ENCODE measurements around the gene SPIN2A. TPM values are rescaled to one million over a fixed set of nuclear protein-coding genes. Genes with fewer than 3 reads are reported as not detected.
"Not testable (repeated sequence)": the region's sequence is repeated elsewhere in the genome, so short reads cannot be mapped to it uniquely, and the experiment has no call there.

The SPIN2A gene
- polyA plus RNA-seq, 6 donors from 2014 or later: 0.15 TPM; not detected in 5

DNA sequence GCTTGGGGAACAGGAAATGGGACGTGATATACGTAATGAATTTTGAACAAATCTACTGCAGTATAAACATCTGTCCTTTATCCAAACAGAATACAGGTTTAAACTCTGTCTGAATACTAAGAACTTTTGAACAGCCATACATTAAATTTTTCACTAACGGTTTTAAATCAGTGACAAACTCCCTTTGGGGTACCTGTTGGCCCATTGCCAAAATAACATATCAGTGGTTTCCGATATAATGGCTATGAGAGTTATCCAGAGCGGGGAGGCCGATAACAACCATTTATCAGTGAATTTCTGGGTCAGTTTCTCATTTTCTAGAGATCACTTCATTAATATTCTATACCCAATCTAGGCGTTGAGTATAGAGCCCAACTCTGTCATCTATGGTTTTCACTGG, 5.2 kb downstream of the SPIN2A start:
- ATAC-seq (ENCODE audit: low read depth in 2 of 2) (no peak), DNase-seq (no peak)
- Mint-ChIP-seq H3K36me3 (no peaks in the 10 kb centered on the region), H3K4me1 (no peaks in the 10 kb centered on the region), H3K9me3 (peaks cover 0 to 4% (median 0%) of the 10 kb centered on the region in 7 donors), H3K27me3 (no peaks in the 10 kb centered on the region), H3K4me3 (no peak overlapping the region), H3K27ac (no peak overlapping the region)

DNA sequence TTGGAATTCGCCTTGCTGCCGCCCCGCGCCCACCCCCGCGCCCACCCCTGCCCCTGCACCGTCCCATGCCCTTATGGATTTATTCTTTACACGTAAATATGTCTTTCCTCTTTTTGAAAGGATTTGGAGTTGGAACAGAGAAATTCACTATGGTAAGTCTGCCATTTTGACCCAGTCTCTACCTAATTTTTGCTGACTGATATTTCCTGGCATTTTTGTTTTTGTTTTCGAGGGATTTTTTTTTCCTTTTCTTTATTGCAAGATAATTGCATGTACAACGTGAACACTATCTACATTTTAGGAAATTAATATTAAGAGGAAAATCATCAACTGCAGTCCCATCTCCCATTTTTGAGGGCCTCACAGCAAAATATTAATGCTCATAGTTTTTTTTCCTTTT, 15.4 kb downstream of the SPIN2A start:
- Mint-ChIP-seq H3K4me1 (peaks cover 0 to 23% (median 20%) of the 10 kb centered on the region in 3 donors), H3K4me3 (peak overlapping the region; percentile 91 to 98 (median 94)), H3K36me3 (no peaks in the 10 kb centered on the region), H3K9me3 (peaks cover 0 to 8% (median 0%) of the 10 kb centered on the region in 7 donors), H3K27ac (peak overlapping the region in 4 of 6 donors; percentile 88 to 94 (median 92)), H3K27me3 (no peaks in the 10 kb centered on the region)
- DNase-seq (no peak), ATAC-seq (ENCODE audit: low read depth in 2 of 2) (peak in 1 of 2 donors; percentile 3)

GRCh38 chrX:57121162-57121755, 15.9 kb downstream of the SPIN2A start, which contains the start of gene SPIN2B:
TSS of gene SPIN2B (minus strand) at chrX:57121548.
- Mint-ChIP-seq H3K4me3 (peak within 1 kb of the TSS; percentile 91 to 98 (median 94)), H3K9me3 (peaks cover 0 to 8% (median 0%) of the 10 kb centered on the region in 7 donors), H3K4me1 (peaks cover 0 to 23% (median 20%) of the 10 kb centered on the region in 3 donors), H3K27ac (peak within 1 kb of the TSS; percentile 88 to 97 (median 92)), H3K36me3 (no peaks in the 10 kb centered on the region), H3K27me3 (no peaks in the 10 kb centered on the region)
- peak; percentile 68 for DNase-seq
- peak; percentile 95 to 98 for ATAC-seq (ENCODE audit: low read depth in 2 of 2)

- H3K9me3 Mint-ChIP-seq: not testable (repeated sequence)
Measured at GRCh38 chrX:57120619-57121161, 16.5 kb downstream of the SPIN2A start.

GRCh38 chrX:57119416-57119815, 17.8 kb downstream of the SPIN2A start:
- no peaks in the 10 kb centered on the region for H3K27me3 Mint-ChIP-seq
- peaks cover 2 to 16% (median 10%) of the 10 kb centered on the region in 3 donors for H3K4me1 Mint-ChIP-seq
- no peak for DNase-seq
- ATAC-seq (ENCODE audit: low read depth in 2 of 2): no peak
- H3K27ac Mint-ChIP-seq: peak overlapping the region in 3 of 6 donors; percentile 1 to 32 (median 3)
- H3K4me3 Mint-ChIP-seq: peak overlapping the region in 2 of 8 donors; percentile 1 to 61
- H3K36me3 Mint-ChIP-seq: no peaks in the 10 kb centered on the region
- peaks cover 0 to 5% (median 0%) of the 10 kb centered on the region in 7 donors for H3K9me3 Mint-ChIP-seq

More at GRCh38 chrX:57120619-57121161, 16.5 kb downstream of the SPIN2A start:
- peaks cover 0 to 23% (median 20%) of the 10 kb centered on the region in 3 donors for H3K4me1 Mint-ChIP-seq
- DNase-seq; ATAC-seq (ENCODE audit: low read depth in 2 of 2); H3K36me3 Mint-ChIP-seq; H3K27me3 Mint-ChIP-seq: not testable (repeated sequence)
- H3K27ac Mint-ChIP-seq: peak overlapping the region in 4 of 6 donors; percentile 88 to 94 (median 92)
- H3K4me3 Mint-ChIP-seq: peak overlapping the region; percentile 91 to 98 (median 94)

DNA sequence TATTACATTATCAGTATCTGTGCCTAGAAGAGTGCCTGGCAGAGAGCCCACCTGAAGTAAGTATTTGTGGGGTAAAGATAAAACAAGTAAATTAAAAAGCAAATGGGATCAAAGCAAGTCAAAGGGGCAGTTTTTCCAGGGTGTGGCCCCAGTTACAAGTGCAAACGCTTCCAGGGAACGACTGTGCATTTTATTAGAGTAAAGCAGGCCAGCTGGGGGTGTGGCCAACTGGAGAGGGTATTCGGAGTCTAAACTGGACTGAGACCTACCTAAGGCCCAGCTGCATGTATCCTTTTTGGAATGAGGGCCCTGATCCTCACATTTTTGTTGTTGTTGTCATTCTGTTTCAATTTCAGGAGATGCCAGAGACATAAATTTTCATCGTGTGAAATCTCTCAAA, 19.6 kb downstream of the SPIN2A start:
- H3K36me3 Mint-ChIP-seq; ATAC-seq (ENCODE audit: low read depth in 2 of 2); DNase-seq; H3K9me3 Mint-ChIP-seq; H3K27me3 Mint-ChIP-seq: not testable (repeated sequence)
- Mint-ChIP-seq H3K27ac (peak overlapping the region in 1 of 6 donors; percentile 32), H3K4me1 (peaks cover 4 to 16% (median 10%) of the 10 kb centered on the region in 3 donors), H3K4me3 (peak overlapping the region in 1 of 8 donors; percentile 13)

DNA sequence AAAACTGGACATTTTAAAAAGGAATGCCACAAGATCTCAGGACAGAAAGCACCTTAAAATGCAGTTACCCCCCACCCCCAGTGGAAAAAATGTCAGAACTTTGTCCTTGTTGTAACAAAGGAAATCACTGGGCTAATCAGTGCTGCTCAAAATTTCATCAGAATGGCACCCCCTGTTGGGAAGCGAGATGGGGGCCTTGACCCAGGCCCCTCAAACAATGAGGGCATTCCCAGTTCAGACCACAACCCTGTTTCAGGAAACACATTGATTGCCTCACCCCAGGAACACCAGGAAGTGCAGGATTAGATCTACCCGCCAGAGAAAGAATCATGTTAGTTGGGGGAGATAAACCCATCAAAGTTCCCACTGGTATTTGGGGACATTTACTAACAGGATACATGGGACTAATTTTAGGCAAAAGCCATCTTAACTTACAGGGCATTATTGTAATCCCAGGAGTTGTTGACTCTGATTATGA, 32.2 kb downstream of the SPIN2A start:
- ATAC-seq (ENCODE audit: low read depth in 2 of 2) (no peak), DNase-seq (no peak)
- no peak overlapping the region for H3K27ac Mint-ChIP-seq
- H3K27me3 Mint-ChIP-seq: no peaks in the 10 kb centered on the region
- H3K4me1 Mint-ChIP-seq: no peaks in the 10 kb centered on the region
- H3K9me3 Mint-ChIP-seq: peaks cover 3 to 23% (median 13%) of the 10 kb centered on the region in 7 donors
- H3K36me3 Mint-ChIP-seq: no peaks in the 10 kb centered on the region
- H3K4me3 Mint-ChIP-seq: no peak overlapping the region

GRCh38 chrX:57104406-57104805, 32.8 kb downstream of the SPIN2A start:
- no peaks in the 10 kb centered on the region for H3K27me3 Mint-ChIP-seq
- H3K36me3 Mint-ChIP-seq: peaks cover 0 to 5% of the 10 kb centered on the region in 2 donors

GRCh38 chrX:57103489-57103888, 33.7 kb downstream of the SPIN2A start:
- H3K4me3 Mint-ChIP-seq: no peak overlapping the region
- peaks cover 3 to 37% (median 22%) of the 10 kb centered on the region in 7 donors for H3K9me3 Mint-ChIP-seq
- no peak for DNase-seq
- H3K27me3 Mint-ChIP-seq: no peaks in the 10 kb centered on the region
- no peak for ATAC-seq (ENCODE audit: low read depth in 2 of 2)
- peaks cover 0 to 15% of the 10 kb centered on the region in 2 donors for H3K36me3 Mint-ChIP-seq
- no peaks in the 10 kb centered on the region for H3K4me1 Mint-ChIP-seq
- H3K27ac Mint-ChIP-seq: no peak overlapping the region

More at GRCh38 chrX:57104406-57104805, 32.8 kb downstream of the SPIN2A start:
- ATAC-seq (ENCODE audit: low read depth in 2 of 2): no peak
- Mint-ChIP-seq H3K9me3 (peaks cover 3 to 28% (median 15%) of the 10 kb centered on the region in 7 donors), H3K4me1 (no peaks in the 10 kb centered on the region), H3K27ac (no peak overlapping the region), H3K4me3 (no peak overlapping the region)
- DNase-seq: no peak

DNA sequence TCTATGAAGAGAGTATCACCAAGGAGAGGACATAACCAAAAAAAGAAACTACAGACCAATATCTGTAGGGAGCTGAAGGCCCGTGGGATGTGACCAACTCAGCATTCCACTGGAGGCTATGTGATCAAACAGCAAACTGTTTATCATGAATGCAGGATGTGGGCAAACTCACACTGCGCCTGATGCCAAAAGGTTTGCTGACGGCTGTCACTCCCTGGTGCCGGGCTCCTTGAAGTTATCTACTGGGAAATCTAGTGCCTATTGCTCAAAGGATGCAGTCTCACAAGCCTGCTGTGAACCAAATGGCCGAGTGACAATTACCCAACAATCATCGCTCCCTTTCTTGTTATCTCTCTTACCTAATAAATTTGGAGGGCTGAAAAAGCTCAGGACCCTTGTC, 34.3 kb downstream of the SPIN2A start:
- ATAC-seq (ENCODE audit: low read depth in 2 of 2); DNase-seq; H3K4me1 Mint-ChIP-seq; H3K4me3 Mint-ChIP-seq; H3K27me3 Mint-ChIP-seq; H3K27ac Mint-ChIP-seq: not testable (repeated sequence)
- peaks cover 0 to 20% of the 10 kb centered on the region in 2 donors for H3K36me3 Mint-ChIP-seq
- peaks cover 3 to 38% (median 22%) of the 10 kb centered on the region in 7 donors for H3K9me3 Mint-ChIP-seq

Other genes with a start within 250 kb of the SPIN2A start
- 1 to 10 TPM in 5 of 6 donors, under 1 TPM in 1; 0.78 to 4.1 (median 1.6) TPM for gene SPIN3, start 141.9 kb downstream of the SPIN2A start, polyA plus RNA-seq (ENCODE audit: low read depth in 6 of 6)
- 10 to 100 TPM in 5 of 6 donors, 1 to 10 TPM in 1; 9.8 to 14.4 (median 13.2) TPM for gene SPIN2B, start 15.8 kb downstream of the SPIN2A start, polyA plus RNA-seq (ENCODE audit: low read depth in 6 of 6)
- 1 to 10 TPM in 1 of 6 donors, under 1 TPM in 2, not detected in 3; 0.63 to 1.5 (median 0.78) TPM for gene FAAH2, start 149.3 kb upstream of the SPIN2A start, polyA plus RNA-seq (ENCODE audit: low read depth in 6 of 6)